A673 (cell line): ENCODE measurements around the gene PPP5C.
A peak's percentile ranks its signal among the peaks of the same experiment; 100 is the strongest.

Source experiments
- CTCF ChIP-seq: fragments of 300-800, 200-600 bp; sonication (generic); conservative IDR thresholded peaks from 2 replicates; pipeline ENCODE4 v1.5.1; 2017; ENCODE audit warnings: low read depth, mild to moderate bottlenecking, antibody characterized with exemption, low read length, moderate library complexity, mixed read lengths
- EZH2 ChIP-seq: fragments of 200-600 bp; sonication (generic); IDR thresholded peaks from 2 replicates; pipeline ENCODE4 v1.6.1; 2017; ENCODE audit warnings: borderline replicate concordance, low read depth, mild to moderate bottlenecking, mixed read lengths, antibody characterized with exemption, low read length; ENCODE audit not compliant: poor library complexity, severe bottlenecking

- peak; percentile 38 for TF ChIP-seq CTCF
- no peak for TF ChIP-seq EZH2
Observed at GRCh38 chr19:46431824-46432223, 84.9 kb downstream of the PPP5C start.
